Measurements from ENCODE around the gene CHAF1B. TPM values are rescaled to one million over a fixed set of nuclear protein-coding genes. Genes with fewer than 3 reads are reported as not detected.
"Not testable (repeated sequence)": the region's sequence is repeated elsewhere in the genome, so short reads cannot be mapped to it uniquely, and the experiment has no call there.

CHAF1B gene
- polyA plus RNA-seq, 1 of the 3 experiments (the other 2 are of a cell fraction) = 6.8 TPM

DNA sequence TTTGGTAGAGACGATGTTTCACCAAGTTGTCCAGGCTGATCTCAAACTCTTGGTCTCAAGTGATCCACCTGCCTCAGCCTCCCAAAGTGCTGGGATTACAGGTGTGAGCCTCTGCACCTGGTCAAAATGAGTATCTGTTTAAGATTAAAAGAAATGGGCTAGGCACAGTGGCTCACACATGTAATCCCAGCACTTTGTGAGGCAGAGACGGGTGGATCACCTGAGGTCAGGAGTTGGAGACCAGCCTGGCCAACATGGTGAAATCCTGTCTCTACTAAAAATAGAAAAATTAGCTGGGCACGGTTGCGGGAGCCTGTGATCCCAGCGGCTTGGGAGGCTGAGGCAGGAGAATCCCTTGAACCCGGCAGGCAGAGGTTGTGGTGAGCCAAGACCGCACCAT, 42.6 kb upstream of the CHAF1B start:
- peaks cover 11% of the 10 kb centered on the region for H3F3A ChIP-seq (replicated peaks; ENCODE audit: insufficient read depth)
- H3K4me1 ChIP-seq (ENCODE audit: control insufficient read depth in 1 of 2, insufficient read depth in 2 of 2, low read depth in 1 of 2, low read length in 1 of 2); CTCF ChIA-PET; H4K20me1 ChIP-seq (ENCODE audit: insufficient read depth); DNase-seq; H3K27me3 ChIP-seq (ENCODE audit: insufficient read depth); H3K9me3 ChIP-seq; POLR2A ChIA-PET; H2AFZ ChIP-seq (ENCODE audit: low read depth); H3K9me2 ChIP-seq; H3K9ac ChIP-seq; H3K4me3 ChIP-seq (ENCODE audit: low read depth in 2 of 2, low read length in 1 of 2); H3K4me2 ChIP-seq; H3K27ac ChIP-seq (ENCODE audit: low read depth in 2 of 2, low read length in 1 of 2): not testable (repeated sequence)
- peaks cover 40 to 66% of the 10 kb centered on the region in 2 experiments for H3K36me3 ChIP-seq (replicated peaks in 1 of 2; ENCODE audit: control insufficient read depth in 1 of 2, insufficient read depth in 2 of 2, low read length in 1 of 2)
- peaks cover 11% of the 10 kb centered on the region for H3K79me2 ChIP-seq (ENCODE audit: insufficient read depth)
- WGBS (ENCODE audit: low lambda C conversion rate) = 98% methylated on average over 7 of the region's 7 CpGs

DNA sequence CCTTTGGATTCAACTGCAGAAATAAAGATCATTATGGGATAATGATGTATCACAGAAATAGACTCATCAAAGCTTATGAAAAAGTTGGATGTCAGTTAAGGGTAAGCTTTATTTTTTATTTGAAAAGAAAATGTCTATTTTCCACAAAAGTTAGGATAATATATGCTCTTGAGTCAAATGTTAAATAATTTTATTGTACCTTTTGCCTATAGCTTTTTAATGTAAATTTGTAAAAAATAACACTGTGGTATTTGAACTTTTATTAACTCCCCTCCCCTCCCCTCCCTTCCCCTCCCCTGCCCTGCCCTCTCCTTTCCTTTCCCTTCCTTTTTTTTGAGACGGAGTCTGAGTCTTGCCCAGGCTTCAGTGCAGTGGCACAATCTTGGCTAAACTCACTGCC, 40.3 kb upstream of the CHAF1B start:
- ChIA-PET POLR2A (no interaction called here), CTCF (interaction anchor here (1.1 to 1.7 kb wide), 4 partner anchors 9 to 203 kb away, joined by 3 to 7 read pairs (median 4); no protein-coding TSS in a partner anchor)
- TF ChIP-seq GABPA (IDR thresholded peaks at IDR 0.05; ENCODE audit: low read depth) (no peak), MXI1 (IDR thresholded peaks at IDR 0.05; ENCODE audit: low read depth, low read length) (no peak), NRF1 (IDR thresholded peaks at IDR 0.05; ENCODE audit: low read depth, low read length) (no peak), TAF1 (IDR thresholded peaks at IDR 0.05; ENCODE audit: borderline replicate concordance, low read depth, low read length) (no peak), RFX5 (IDR thresholded peaks at IDR 0.05; ENCODE audit: low read length) (no peak), RCOR1 (IDR thresholded peaks at IDR 0.05; ENCODE audit: low read length) (no peak), GATA2 (CRISPR knock-in tag; IDR thresholded peaks at IDR 0.05) (no peak)
- TF ChIP-seq, protein P1, sequence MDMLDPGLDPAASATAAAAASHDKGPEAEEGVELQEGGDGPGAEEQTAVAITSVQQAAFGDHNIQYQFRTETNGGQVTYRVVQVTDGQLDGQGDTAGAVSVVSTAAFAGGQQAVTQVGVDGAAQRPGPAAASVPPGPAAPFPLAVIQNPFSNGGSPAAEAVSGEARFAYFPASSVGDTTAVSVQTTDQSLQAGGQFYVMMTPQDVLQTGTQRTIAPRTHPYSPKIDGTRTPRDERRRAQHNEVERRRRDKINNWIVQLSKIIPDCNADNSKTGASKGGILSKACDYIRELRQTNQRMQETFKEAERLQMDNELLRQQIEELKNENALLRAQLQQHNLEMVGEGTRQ (IDR thresholded peaks at IDR 0.05; ENCODE audit: borderline replicate concordance, low read depth, low read length) = no peak
- TF ChIP-seq, protein P2, sequence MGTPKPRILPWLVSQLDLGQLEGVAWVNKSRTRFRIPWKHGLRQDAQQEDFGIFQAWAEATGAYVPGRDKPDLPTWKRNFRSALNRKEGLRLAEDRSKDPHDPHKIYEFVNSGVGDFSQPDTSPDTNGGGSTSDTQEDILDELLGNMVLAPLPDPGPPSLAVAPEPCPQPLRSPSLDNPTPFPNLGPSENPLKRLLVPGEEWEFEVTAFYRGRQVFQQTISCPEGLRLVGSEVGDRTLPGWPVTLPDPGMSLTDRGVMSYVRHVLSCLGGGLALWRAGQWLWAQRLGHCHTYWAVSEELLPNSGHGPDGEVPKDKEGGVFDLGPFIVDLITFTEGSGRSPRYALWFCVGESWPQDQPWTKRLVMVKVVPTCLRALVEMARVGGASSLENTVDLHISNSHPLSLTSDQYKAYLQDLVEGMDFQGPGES (IDR thresholded peaks at IDR 0.05; ENCODE audit: low read depth, low read length) = no peak
- Histone ChIP-seq H2AFZ (ENCODE audit: low read depth) (no peak overlapping the region), H3K79me2 (ENCODE audit: insufficient read depth) (peaks cover 11% of the 10 kb centered on the region), H3K9me3 (no peaks in the 10 kb centered on the region), H3K4me2 (no peak overlapping the region), H3K4me3 (ENCODE audit: low read depth in 2 of 2, low read length in 1 of 2) (no peak overlapping the region), H3K9me2 (no peaks in the 10 kb centered on the region), H3K36me3 (replicated peaks in 1 of 2; ENCODE audit: control insufficient read depth in 1 of 2, insufficient read depth in 2 of 2, low read length in 1 of 2) (peaks cover 32 to 63% of the 10 kb centered on the region in 2 experiments), H3K4me1 (ENCODE audit: control insufficient read depth in 1 of 2, insufficient read depth in 2 of 2, low read depth in 1 of 2, low read length in 1 of 2) (peaks cover 0 to 6% of the 10 kb centered on the region in 2 experiments; a peak in 1 of 4 replicates), H3K27me3 (ENCODE audit: insufficient read depth) (no peaks in the 10 kb centered on the region), H3K9ac (no peak overlapping the region), H4K20me1 (ENCODE audit: insufficient read depth) (no peaks in the 10 kb centered on the region), H3K27ac (ENCODE audit: low read depth in 2 of 2, low read length in 1 of 2) (no peak overlapping the region), H3F3A (replicated peaks; ENCODE audit: insufficient read depth) (peaks cover 22% of the 10 kb centered on the region)
- 100% methylated on average over 1 of the region's 1 CpG for WGBS (ENCODE audit: low lambda C conversion rate)
- no peak for DNase-seq

Measured in SK-N-SH (cell line).